GM21723 (cell line): ENCODE results near the gene IFNA14.
"Not testable (repeated sequence)": the region's sequence is repeated elsewhere in the genome, so short reads cannot be mapped to it uniquely, and the experiment has no call there.

Experiments
- ATAC-seq: cut with Tn5 transposase; IDR thresholded peaks from one replicate; pipeline ENCODE4 v1.9.1; 2021; ENCODE audit warnings: mild to moderate bottlenecking, moderate library complexity; ENCODE audit not compliant: unreplicated experiment

IFNA14 gene

DNA sequence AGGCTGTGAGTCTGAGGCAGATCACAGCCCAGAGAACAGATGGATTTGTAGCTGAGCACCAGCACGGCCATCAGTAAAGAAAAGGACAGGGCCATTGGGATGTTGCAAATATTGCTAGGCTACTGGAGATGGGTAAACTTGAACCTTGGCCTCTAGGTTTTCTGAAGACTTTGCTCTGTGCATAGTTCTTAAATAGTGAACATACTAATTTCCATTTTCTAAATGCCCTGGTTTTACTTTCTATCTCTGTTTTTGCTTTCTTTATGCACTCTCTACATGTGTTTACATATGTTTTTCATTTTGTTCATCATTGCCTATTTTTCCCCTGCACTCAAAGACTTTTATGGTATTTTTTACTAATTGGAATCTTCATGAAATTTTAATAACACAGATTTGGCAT, 22.6 kb downstream of the IFNA14 start, which contains the start of gene IFNA16:
Gene IFNA16, minus strand, starts transcription at position 101 of the 400 bp plus-strand sequence. Its CDS starts 6 bp downstream, at position 95.
- ATAC-seq, result not testable (repeated sequence)

DNA sequence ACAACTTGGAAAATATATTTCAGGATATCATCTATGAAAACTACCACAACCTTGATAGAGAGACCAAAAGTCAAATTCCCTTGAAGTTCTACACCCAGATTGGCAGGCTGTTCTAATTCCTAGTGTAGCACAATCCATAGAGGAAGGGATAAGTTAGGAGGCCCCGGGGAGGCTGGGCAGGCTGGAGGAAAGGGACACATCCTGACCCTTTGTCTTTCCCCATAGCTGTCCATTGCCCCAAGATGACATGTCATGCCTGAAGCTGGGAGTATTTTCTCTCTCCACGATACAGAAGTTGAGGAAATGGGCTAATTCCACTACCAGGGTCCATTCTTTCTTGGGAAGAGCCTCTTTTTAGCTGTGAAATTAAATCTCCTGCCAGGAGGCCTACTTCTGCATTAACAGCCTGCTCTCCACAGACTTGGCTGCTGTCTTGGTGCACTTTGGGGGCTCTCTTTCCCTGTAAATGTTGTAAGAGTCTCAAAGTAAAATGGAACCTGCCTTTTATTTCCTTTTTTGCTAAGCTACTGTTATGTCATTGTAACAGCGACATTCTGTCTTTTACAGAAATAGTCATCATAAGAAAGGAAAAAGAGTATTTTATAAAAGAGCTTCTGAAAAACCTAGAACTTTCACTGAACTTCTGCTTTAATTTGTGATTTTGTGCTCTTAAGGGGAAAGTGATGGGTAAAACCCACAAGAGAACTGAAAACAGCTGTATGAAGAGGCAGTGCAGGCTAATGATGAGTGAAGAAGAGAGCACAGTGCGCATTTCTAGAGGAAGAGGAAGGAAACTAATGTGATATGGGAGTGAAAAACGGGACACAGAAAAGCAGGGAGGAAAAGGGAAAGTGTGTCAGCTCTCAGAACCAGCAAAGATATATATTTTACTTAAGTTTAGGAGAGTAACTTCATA, 26.1 kb downstream of the IFNA14 start:
- peak; percentile 75 for ATAC-seq

- not testable (repeated sequence) for ATAC-seq
Measured at GRCh38 chr9:21212160-21212559, 27.6 kb downstream of the IFNA14 start.

- ATAC-seq, result not testable (repeated sequence)
Measured at GRCh38 chr9:21210782-21211181, 29.0 kb downstream of the IFNA14 start.

GRCh38 chr9:21210311-21210710, 29.5 kb downstream of the IFNA14 start:
- ATAC-seq, result no peak

DNA sequence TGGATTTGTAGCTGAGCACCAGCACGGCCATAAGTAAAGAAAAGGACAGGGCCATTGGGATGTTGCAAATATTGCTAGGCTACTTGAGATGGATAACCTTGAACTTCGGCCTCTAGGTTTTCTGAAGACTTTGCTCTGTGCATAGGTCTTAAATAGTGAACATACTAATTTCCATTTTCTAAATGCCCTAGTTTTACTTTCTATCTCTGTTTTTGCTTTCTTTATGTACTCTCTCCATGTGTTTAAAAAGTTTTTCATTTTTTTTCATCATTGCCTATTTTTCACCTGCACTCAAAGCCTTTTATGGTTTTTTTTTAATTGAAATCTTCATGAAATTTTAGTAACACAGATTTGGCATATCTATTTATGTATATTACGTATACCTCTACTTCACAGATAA, 32.8 kb downstream of the IFNA14 start, which contains the start of gene IFNA10:
Gene IFNA10, minus strand, starts transcription at position 101 of the 400 bp plus-strand sequence. Its CDS starts 46 bp downstream, at position 55.
- not testable (repeated sequence) for ATAC-seq

DNA sequence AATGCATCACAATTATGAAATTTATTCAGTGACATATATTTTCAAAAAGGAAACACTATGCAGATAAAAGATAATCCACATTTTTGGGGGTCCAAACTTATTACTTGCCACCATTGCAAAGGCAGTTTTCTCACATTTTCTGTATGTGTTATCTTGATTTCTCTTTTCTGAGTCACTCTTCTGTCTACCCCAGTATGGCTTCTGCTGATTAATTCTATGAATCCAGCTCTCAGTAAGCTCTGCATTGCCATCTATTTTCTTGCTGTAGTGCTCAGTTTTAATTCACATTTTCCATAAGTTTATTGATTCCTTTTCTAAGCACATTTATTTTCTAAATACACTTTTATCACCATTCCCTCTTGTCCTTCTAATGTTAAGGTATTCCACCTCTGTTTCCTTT, 34.6 kb downstream of the IFNA14 start:
- ATAC-seq, result no peak

- ATAC-seq, result not testable (repeated sequence)
Measured at GRCh38 chr9:21202105-21202504, 37.7 kb downstream of the IFNA14 start, which contains the start of gene IFNA7. Gene IFNA7 (minus strand): TSS chr9:21202205. CDS start chr9:21202165, 40 bp downstream.

DNA sequence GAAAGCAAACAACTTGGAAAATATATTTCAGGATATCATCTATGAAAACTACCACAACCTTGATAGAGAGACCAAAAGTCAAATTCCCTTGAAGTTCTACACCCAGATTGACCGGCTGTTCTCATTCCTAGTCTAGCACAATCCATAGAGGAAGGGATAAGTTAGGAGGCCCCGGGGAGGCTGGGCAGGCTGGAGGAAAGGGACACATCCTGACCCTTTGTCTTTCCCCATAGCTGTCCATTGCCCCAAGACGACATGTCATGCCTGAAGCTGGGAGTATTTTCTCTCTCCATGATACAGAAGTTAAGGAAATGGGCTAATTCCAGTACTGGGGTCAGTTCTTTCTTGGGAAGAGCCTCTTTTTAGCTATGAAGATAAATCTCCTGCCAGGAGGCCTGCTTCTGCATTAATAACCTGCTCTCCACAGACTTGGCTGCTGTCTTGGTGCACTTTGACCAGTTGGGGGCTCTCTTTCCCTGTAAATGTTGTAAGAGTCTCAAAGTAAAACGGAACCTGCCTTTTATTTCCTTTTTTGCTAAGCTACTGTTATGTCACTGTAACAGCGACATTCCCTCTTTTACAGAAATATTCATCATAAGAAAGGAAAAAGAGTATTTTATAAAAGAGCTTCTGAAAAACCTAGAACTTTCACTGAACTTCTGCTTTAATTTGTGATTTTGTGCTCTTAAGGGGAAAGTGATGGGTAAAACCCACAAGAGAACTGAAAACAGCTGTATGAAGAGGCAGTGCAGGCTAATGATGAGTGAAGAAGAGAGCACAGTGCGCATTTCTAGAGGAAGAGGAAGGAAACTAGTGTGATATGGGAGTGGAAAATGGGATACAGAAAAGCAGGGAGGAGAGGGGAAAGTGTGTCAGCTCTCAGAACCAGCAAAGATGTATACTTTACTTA, 44.7 kb downstream of the IFNA14 start:
- peak; percentile 97 for ATAC-seq
